SK-N-MC (cell line): ENCODE measurements around the gene FRMD3.

Experiments
- EZH2 ChIP-seq: fragments of 200-600 bp; sonication (generic); IDR thresholded peaks from one replicate; pipeline ENCODE4 v1.6.1; 2017; ENCODE audit warnings: antibody characterized with exemption
- FOXP2 ChIP-seq: optimal IDR thresholded peaks from 2 replicates; pipeline ENCODE3; 2011; ENCODE audit warnings: mild to moderate bottlenecking, moderate library complexity; ENCODE audit not compliant: insufficient read depth; ENCODE audit errors: extremely low read length, control extremely low read depth
- POLR2AphosphoS5 ChIP-seq: IDR thresholded peaks from 2 replicates; pipeline ENCODE4 v1.6.1; 2012; ENCODE audit warnings: mild to moderate bottlenecking, low read depth, low read length, borderline replicate concordance

DNA sequence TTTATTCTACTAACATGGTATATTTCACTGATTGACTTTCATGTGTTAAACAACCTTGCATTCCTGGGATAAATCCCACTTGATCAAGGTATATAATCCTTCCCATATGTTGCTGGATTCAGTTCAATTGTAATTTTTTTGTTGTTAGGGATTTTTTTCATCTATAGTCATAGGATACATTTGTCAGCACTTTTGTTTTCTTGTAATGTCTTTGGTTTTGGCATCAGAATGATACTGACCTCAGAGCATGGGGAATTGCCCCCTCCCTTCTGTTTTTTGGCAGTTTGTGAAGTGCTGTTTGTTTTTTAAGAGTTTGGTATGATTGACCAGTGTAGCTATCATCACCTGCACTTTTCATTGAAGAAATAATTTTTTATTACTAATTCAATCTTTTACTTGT lies 298.5 kb downstream of the FRMD3 start:
- no peak for TF ChIP-seq POLR2AphosphoS5
- no peak for TF ChIP-seq EZH2
- no peak for TF ChIP-seq FOXP2
